Bronchial epithelial cell (primary cell): ENCODE measurements around the gene SLCO4A1. TPM values are rescaled to one million over a fixed set of nuclear protein-coding genes. Genes with fewer than 3 reads are reported as not detected.

Experiments used
- DNase-seq: peaks from one replicate; pipeline ENCODE4 v3.0.0-alpha.2; 2010; ENCODE audit warnings: low read depth
- FAIRE-seq: peaks from 2 replicates; lab custom pipeline; 2011; peaks lifted over from hg19 to GRCh38; lab: Jason Lieb, UNC
- H3K27me3 ChIP-seq: 2 replicates; pipeline ENCODE4 v1.5.1; 2011; ENCODE audit warnings: low read length; ENCODE audit not compliant: control insufficient read depth, insufficient read depth
- H3K36me3 ChIP-seq: 2 replicates; pipeline ENCODE4 v1.5.1; 2011; ENCODE audit warnings: low read length; ENCODE audit not compliant: control insufficient read depth, insufficient read depth
- H3K4me3 ChIP-seq: 2 replicates; pipeline ENCODE4 v1.5.1; 2011; ENCODE audit warnings: mild to moderate bottlenecking, low read depth, low read length, control low read depth
- total RNA-seq: library from RNA; depleted of rRNA; stranded (reverse); fragments of >200 nt; gene quantifications from 2 replicates; pipeline ENCODE4 v1.2.1, GENCODE V29; 2014
- TF ChIP-seq, protein P1 (sequence below): IDR thresholded peaks from 2 replicates; pipeline ENCODE4 v1.5.1; 2011; ENCODE audit warnings: mild to moderate bottlenecking, moderate library complexity, low read length, control low read depth, inconsistent platforms; ENCODE audit not compliant: insufficient read depth, severe bottlenecking

SLCO4A1 gene
- total RNA-seq, 1 donor from 2014 or later: 1.6 TPM

GRCh38 chr20:62657589-62657942 lies 15.3 kb downstream of the SLCO4A1 start:
- Histone ChIP-seq H3K4me3 (no peak overlapping the region), H3K36me3 (no peaks in the 10 kb centered on the region), H3K27me3 (peaks cover 2% of the 10 kb centered on the region)
- DNase-seq: no peak
- no peak for FAIRE-seq
- TF ChIP-seq, protein P1, sequence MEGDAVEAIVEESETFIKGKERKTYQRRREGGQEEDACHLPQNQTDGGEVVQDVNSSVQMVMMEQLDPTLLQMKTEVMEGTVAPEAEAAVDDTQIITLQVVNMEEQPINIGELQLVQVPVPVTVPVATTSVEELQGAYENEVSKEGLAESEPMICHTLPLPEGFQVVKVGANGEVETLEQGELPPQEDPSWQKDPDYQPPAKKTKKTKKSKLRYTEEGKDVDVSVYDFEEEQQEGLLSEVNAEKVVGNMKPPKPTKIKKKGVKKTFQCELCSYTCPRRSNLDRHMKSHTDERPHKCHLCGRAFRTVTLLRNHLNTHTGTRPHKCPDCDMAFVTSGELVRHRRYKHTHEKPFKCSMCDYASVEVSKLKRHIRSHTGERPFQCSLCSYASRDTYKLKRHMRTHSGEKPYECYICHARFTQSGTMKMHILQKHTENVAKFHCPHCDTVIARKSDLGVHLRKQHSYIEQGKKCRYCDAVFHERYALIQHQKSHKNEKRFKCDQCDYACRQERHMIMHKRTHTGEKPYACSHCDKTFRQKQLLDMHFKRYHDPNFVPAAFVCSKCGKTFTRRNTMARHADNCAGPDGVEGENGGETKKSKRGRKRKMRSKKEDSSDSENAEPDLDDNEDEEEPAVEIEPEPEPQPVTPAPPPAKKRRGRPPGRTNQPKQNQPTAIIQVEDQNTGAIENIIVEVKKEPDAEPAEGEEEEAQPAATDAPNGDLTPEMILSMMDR: no peak

DNA sequence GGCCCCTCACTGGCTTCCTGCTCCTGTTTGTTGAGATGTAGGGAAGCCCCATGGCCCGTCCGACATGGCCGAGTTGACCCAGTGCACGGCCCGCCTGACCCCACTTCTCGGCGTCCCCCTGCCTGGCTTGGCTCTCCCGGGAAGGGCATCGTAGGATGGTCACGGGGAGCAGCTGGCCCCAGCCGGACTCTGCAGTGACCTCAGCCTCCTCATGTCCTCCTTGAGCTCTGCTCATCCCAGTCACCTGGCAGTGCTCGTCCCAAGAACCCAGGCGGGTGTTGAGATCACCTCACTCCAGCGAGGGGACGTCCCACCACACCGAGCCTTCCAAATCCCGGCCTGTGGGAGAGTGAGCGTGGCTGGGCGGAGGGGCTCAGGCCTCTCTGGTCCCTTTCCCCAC lies 15.7 kb downstream of the SLCO4A1 start:
- TF ChIP-seq, protein P1: no peak
- H3K27me3 ChIP-seq: peaks cover 2% of the 10 kb centered on the region
- H3K4me3 ChIP-seq: no peak overlapping the region
- no peaks in the 10 kb centered on the region for H3K36me3 ChIP-seq
- DNase-seq (no peak), FAIRE-seq (no peak)

- TF ChIP-seq, protein P1: no peak
- DNase-seq (no peak), FAIRE-seq (no peak)
- H3K36me3 ChIP-seq: no peaks in the 10 kb centered on the region
- peaks cover 2% of the 10 kb centered on the region for H3K27me3 ChIP-seq
- H3K4me3 ChIP-seq: no peak overlapping the region
Observed at GRCh38 chr20:62658593-62659178, 16.4 kb downstream of the SLCO4A1 start.

DNA sequence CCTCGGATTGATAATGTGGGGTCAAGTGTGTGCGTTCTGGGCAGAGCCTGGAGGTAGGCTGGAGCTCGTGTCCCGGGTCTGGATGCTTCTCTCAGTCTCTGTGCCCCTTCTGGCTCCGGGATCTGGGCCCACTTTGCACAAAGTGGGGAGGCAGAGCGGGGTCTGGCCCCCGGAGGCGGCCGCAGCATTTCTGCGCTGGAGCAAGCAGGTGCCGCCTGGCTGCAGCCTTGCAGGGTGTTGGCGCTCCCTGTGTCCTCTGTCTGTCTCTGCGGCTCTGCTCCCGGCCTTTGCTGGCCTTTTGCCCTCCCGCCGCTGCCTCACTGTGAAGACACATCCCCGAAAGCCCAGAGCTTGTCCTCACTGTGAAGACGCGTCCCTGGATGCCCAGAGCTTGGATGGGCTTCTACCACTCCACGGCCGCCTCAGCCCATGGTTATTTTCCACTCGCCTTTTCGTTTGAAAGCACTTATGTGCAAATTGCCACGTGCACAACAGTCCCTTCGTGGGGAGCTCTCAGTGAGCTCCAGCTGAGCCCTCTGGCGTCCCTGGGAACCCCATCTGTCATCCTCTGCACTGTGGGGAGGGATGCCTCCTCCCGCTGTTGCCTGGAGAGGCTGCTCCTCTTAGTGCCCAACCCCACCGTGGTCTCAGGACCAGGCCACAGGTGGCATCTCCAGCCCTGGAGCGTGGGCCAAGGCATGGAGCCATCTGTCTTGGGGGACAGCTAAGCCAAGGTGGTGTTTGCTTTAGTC lies 17.4 kb downstream of the SLCO4A1 start:
- Histone ChIP-seq H3K27me3 (peaks cover 8% of the 10 kb centered on the region), H3K36me3 (no peaks in the 10 kb centered on the region), H3K4me3 (no peak overlapping the region)
- TF ChIP-seq, protein P1: no peak
- FAIRE-seq: no peak
- DNase-seq: no peak

- H3K4me3 ChIP-seq: no peak overlapping the region
- DNase-seq (no peak), FAIRE-seq (no peak)
- no peaks in the 10 kb centered on the region for H3K36me3 ChIP-seq
- peaks cover 8% of the 10 kb centered on the region for H3K27me3 ChIP-seq
- TF ChIP-seq, protein P1: no peak
Observed at GRCh38 chr20:62660240-62660615, 17.9 kb downstream of the SLCO4A1 start.
